Fibroblast of lung (primary cell): ENCODE measurements around the gene GADL1. TPM values are rescaled to one million over a fixed set of nuclear protein-coding genes. Genes with fewer than 3 reads are reported as not detected.
A peak's percentile ranks its signal among the peaks of the same experiment; 100 is the strongest.

ENCODE experiments used
- DNase-seq, 2 donors: peaks; one replicate each; pipeline versions ENCODE4 v3.0.0 to v3.0.0-alpha.2; 2010; ENCODE audit warnings: low read depth in 2 of 2
- H2AFZ ChIP-seq: 2 replicates; pipeline ENCODE4 v1.5.1; 2012; ENCODE audit warnings: low read length, control low read depth, inconsistent platforms
- H3K27ac ChIP-seq: 2 replicates; pipeline ENCODE4 v1.5.1; 2011; ENCODE audit warnings: low read length, control low read depth; ENCODE audit not compliant: insufficient read depth
- H3K27me3 ChIP-seq: 2 replicates; pipeline ENCODE4 v1.5.1; 2011; ENCODE audit warnings: mild to moderate bottlenecking, low read length; ENCODE audit not compliant: control insufficient read depth, insufficient read depth
- H3K36me3 ChIP-seq: 2 replicates; pipeline ENCODE4 v1.5.1; 2011; ENCODE audit warnings: low read length; ENCODE audit not compliant: control insufficient read depth, insufficient read depth
- H3K4me1 ChIP-seq: 2 replicates; pipeline ENCODE4 v1.5.1; 2011; ENCODE audit warnings: low read length; ENCODE audit not compliant: control insufficient read depth, insufficient read depth; ENCODE audit errors: extremely low read depth
- H3K4me2 ChIP-seq: 2 replicates; pipeline ENCODE4 v1.5.1; 2011; ENCODE audit warnings: low read length, control low read depth; ENCODE audit not compliant: insufficient read depth; ENCODE audit errors: extremely low read depth
- H3K4me3 ChIP-seq, 4 experiments: fragments of 200-600 bp in 1 of 4; sonication (generic) in 1 of 4; replicated peaks in 1 of 4; 2 replicates each; pipeline ENCODE4 v1.5.1; 2011 to 2016; ENCODE audit warnings: low read length in 4 of 4, low read depth in 3 of 4, mild to moderate bottlenecking in 3 of 4, control low read depth in 2 of 4, inconsistent platforms in 1 of 4, mixed read lengths in 1 of 4; ENCODE audit not compliant: insufficient read depth in 1 of 4; ENCODE audit errors: control extremely low read depth in 1 of 4
- H3K79me2 ChIP-seq: 2 replicates; pipeline ENCODE4 v1.5.1; 2012; ENCODE audit warnings: mild to moderate bottlenecking, low read length, inconsistent platforms; ENCODE audit not compliant: control insufficient read depth, insufficient read depth
- H3K9ac ChIP-seq: 2 replicates; pipeline ENCODE4 v1.5.1; 2011; ENCODE audit warnings: mild to moderate bottlenecking, low read length, control low read depth; ENCODE audit not compliant: insufficient read depth
- H3K9me3 ChIP-seq: 2 replicates; pipeline ENCODE4 v1.5.1; 2012; ENCODE audit warnings: low read depth, low read length; ENCODE audit not compliant: control insufficient read depth, insufficient read depth
- H4K20me1 ChIP-seq: 2 replicates; pipeline ENCODE4 v1.5.1; 2011; ENCODE audit warnings: low read length; ENCODE audit not compliant: control insufficient read depth, insufficient read depth; ENCODE audit errors: extremely low read depth
- EZH2 ChIP-seq: IDR thresholded peaks from 2 replicates; pipeline ENCODE4 v1.5.1; 2012; ENCODE audit warnings: low read length, control low read depth, mild to moderate bottlenecking; ENCODE audit errors: missing control alignments
- polyA plus RNA-seq, 2 donors: library from polyadenylated mRNA; depleted of rRNA in 1 of 2; stranded (reverse) in 1 of 2; unstranded in 1 of 2; fragments of >200 nt; gene quantifications; 2 replicates each; pipeline ENCODE4 v1.2.1, GENCODE V29; 2011 to 2012; ENCODE audit warnings: missing spikeins in 1 of 2
- total RNA-seq: library from RNA; depleted of rRNA; stranded (reverse); fragments of >200 nt; gene quantifications from 2 replicates; pipeline ENCODE4 v1.2.1, GENCODE V29; 2014
- TF ChIP-seq, protein P1 (sequence below), 2 donors: IDR thresholded peaks in 1 of 2; conservative IDR thresholded peaks in 1 of 2; 1 replicate in 1 of 2; 2 replicates in 1 of 2; pipeline ENCODE4 v1.5.1; 2011 to 2012; ENCODE audit warnings: low read length in 2 of 2, control low read depth in 1 of 2, inconsistent platforms in 1 of 2, low read depth in 1 of 2, mild to moderate bottlenecking in 1 of 2

The GADL1 gene
- total and polyA plus RNA-seq, 2 donors (not counting 1 experiment from before 2014, with no cell fraction given), result 0.18 to 3.6 TPM

DNA sequence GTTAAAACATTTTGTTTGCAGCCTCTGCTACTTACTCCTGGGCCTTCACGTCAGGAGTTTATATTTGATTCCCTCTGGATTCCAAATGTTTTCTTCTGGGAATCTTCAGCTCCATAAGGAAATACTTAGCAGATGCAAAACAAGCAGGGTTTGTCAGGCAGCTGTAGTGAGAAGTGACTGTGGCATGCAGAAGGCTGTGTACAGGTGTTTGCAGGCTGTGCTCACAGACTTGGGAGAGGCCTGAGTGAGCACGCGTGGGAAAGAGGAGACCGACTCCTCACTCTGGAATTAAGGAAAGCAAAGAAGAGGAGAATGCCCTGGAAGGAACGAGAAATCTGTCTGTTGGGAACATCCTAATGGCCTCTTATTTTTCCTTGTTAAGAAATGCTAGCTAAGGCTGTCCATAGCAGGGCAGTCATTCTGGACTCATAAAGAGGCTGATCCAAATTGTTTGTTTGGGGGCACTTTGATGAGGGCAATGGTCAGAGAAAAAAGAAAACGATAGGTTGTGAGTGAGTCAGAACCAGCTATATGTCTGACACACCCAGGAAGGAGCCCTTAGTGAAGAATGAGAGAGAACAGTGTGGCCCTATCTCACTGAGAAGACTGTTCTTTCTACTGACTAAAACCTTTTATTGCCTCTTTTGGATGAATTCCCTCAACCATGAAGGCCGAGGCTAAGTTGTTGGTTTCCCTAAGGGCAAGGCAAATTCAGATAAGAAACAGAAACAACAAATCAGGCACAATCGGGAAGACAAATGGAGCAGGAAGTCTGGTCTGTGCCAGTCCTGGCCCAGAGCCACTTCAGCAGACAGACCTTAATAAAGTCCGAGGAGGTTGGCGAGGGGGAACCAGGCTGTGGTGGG is 205.5 kb downstream of the GADL1 start:
- H2AFZ ChIP-seq, result no peak overlapping the region
- no peaks in the 10 kb centered on the region for H4K20me1 ChIP-seq
- no peak overlapping the region for H3K9ac ChIP-seq
- peaks cover under 1% of the 10 kb centered on the region for H3K79me2 ChIP-seq
- peaks cover 6% of the 10 kb centered on the region for H3K36me3 ChIP-seq
- peaks cover 13% of the 10 kb centered on the region for H3K4me1 ChIP-seq
- no peak for TF ChIP-seq EZH2
- TF ChIP-seq, protein P1, sequence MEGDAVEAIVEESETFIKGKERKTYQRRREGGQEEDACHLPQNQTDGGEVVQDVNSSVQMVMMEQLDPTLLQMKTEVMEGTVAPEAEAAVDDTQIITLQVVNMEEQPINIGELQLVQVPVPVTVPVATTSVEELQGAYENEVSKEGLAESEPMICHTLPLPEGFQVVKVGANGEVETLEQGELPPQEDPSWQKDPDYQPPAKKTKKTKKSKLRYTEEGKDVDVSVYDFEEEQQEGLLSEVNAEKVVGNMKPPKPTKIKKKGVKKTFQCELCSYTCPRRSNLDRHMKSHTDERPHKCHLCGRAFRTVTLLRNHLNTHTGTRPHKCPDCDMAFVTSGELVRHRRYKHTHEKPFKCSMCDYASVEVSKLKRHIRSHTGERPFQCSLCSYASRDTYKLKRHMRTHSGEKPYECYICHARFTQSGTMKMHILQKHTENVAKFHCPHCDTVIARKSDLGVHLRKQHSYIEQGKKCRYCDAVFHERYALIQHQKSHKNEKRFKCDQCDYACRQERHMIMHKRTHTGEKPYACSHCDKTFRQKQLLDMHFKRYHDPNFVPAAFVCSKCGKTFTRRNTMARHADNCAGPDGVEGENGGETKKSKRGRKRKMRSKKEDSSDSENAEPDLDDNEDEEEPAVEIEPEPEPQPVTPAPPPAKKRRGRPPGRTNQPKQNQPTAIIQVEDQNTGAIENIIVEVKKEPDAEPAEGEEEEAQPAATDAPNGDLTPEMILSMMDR (conservative IDR thresholded peaks at IDR 0.05 in 1 of 2, IDR thresholded peaks at IDR 0.05 in 1 of 2; ENCODE audit: low read depth in 1 of 2, low read length in 2 of 2), result no peak
- no peak overlapping the region for H3K4me3 ChIP-seq
- no peaks in the 10 kb centered on the region for H3K27me3 ChIP-seq
- peak overlapping the region; percentile 64 for H3K4me2 ChIP-seq
- H3K27ac ChIP-seq, result peak overlapping the region; percentile 65
- peak; percentile 59 to 70 for DNase-seq
- no peaks in the 10 kb centered on the region for H3K9me3 ChIP-seq

DNA sequence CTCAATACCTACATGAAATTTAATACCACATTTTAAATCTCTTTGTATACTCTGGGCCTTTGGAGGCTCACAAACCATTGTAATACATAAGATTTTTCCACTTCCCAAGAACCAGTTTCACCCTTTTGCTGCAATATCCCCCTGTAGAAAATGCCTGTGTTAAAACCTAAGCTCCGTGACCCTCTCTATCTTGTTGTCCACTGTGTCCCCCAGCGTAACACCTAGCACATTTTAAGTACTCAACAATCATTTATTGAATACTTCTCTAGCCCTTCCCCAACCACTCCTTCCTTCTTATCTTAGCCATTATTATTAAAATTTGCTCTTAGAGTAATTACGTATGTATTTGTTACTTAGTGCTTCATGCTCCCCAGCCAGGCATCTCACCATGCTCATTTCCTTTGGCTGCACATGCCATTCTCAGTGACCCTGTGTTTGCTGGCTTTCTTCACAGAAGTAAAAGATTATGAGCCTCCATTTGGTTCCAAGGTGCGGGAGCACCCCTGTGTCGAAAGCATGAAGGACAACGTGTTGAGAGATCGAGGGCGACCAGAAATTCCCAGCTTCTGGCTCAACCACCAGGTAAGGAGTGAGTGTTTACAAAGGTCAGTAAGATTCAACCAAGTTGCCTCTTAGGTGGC is 206.4 kb downstream of the GADL1 start:
- Histone ChIP-seq H3K9me3 (no peaks in the 10 kb centered on the region), H2AFZ (no peak overlapping the region), H3K4me2 (no peak overlapping the region), H3K4me1 (peaks cover 15% of the 10 kb centered on the region), H3K27ac (no peak overlapping the region), H3K27me3 (no peaks in the 10 kb centered on the region), H3K4me3 (no peak overlapping the region), H4K20me1 (no peaks in the 10 kb centered on the region), H3K36me3 (peaks cover 8% of the 10 kb centered on the region), H3K9ac (no peak overlapping the region), H3K79me2 (peaks cover 4% of the 10 kb centered on the region)
- TF ChIP-seq EZH2, result no peak
- TF ChIP-seq, protein P1 (conservative IDR thresholded peaks at IDR 0.05 in 1 of 2, IDR thresholded peaks at IDR 0.05 in 1 of 2; ENCODE audit: low read depth in 1 of 2, low read length in 2 of 2), result no peak
- no peak for DNase-seq

DNA sequence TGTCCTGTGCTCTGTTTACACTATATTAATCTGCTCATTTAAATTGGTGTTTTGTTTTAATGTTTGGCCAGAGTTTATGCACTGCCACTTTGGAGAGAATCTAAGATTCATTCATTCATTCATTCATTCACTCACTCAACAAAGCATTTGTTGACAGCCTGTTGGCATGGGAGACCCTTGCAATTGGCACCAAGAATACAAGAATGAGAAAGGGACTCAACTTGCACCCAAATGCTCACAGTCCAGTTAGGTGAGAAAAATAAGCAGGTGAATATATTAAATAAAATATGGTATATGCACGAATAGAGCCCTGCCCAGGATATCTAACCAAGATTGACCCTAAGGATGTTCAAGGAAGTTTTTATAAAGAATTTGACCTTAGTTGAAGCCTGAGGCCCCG is 207.7 kb downstream of the GADL1 start:
- no peak overlapping the region for H3K4me3 ChIP-seq
- no peaks in the 10 kb centered on the region for H4K20me1 ChIP-seq
- H2AFZ ChIP-seq, result no peak overlapping the region
- H3K27me3 ChIP-seq, result no peaks in the 10 kb centered on the region
- H3K79me2 ChIP-seq, result peaks cover 9% of the 10 kb centered on the region
- no peak overlapping the region for H3K9ac ChIP-seq
- peaks cover 8% of the 10 kb centered on the region for H3K36me3 ChIP-seq
- no peak for TF ChIP-seq EZH2
- TF ChIP-seq, protein P1 (conservative IDR thresholded peaks at IDR 0.05 in 1 of 2, IDR thresholded peaks at IDR 0.05 in 1 of 2; ENCODE audit: low read depth in 1 of 2, low read length in 2 of 2), result no peak
- peaks cover 26% of the 10 kb centered on the region for H3K4me1 ChIP-seq
- no peak overlapping the region for H3K27ac ChIP-seq
- DNase-seq, result no peak
- H3K9me3 ChIP-seq, result no peaks in the 10 kb centered on the region
- no peak overlapping the region for H3K4me2 ChIP-seq
